ENCODE results near the gene KCNB1.

Gene KCNB1

DNA sequence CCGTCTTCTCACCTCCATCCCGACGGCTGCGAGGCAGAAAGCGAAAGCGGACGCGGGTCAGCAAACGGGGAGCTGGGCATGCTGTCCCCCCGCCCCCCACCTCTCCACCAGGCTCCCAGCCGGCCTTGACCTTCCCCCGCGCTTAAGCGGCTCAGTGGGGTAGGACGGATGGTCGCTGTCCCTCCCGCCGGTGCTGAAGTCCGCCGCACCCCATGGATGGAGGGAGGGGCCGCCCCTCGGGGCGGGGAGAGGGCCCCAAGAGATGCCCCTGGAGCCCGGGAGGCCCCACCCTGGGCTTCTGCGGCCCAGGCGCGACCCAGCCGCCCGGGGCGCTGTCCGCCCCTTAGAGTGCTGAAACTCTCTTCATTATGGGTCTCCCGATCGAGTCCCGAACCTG, at the start of gene KCNB1:
Gene KCNB1 (minus strand): TSS at position 48 of the 397 bp plus-strand sequence. CDS start 188 bp downstream, outside the sequence.
- DNase-seq (ENCODE audit: low read depth in 2 of 2): peak in 1 of 2 donors; percentile 30

DNA sequence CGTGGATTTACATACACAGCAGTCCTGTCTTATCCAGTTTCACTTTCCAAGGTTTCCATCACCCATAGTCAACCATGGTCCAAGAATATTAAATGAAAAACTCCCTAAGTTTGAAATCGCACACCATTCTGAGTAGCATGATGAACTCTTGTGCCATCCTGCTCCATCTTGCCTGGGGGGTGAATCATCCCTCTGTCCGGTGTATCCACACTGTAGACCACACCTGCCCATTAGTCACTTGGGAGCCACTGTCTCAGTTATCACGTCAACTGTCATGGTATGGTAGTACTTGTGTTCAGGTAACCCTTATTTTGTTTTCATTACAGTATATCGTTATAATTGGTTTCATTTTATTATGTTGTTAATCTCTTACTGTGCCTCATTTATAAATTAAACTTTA, 47.0 kb upstream of the KCNB1 start:
- DNase-seq (ENCODE audit: low read depth in 2 of 2): no peak

DNA sequence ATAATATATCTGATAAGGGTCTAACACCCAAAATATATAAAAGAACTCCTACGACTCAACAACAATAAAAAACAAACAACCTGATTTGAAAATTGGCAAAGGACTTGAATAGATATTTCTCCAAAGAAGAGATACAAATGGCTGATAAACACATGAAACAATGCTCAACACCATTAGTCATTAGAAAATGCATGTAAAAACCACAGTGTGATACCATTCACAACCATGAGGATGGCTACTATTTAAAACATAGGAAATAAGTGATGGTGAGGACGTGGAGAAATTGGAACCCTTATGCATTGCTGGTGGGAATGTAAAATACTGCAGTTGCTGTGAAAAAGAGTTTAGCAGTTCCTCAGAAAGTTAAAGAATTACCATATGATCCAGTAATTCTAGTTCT, 44.1 kb upstream of the KCNB1 start:
- no peak for DNase-seq (ENCODE audit: low read depth in 2 of 2)

DNA sequence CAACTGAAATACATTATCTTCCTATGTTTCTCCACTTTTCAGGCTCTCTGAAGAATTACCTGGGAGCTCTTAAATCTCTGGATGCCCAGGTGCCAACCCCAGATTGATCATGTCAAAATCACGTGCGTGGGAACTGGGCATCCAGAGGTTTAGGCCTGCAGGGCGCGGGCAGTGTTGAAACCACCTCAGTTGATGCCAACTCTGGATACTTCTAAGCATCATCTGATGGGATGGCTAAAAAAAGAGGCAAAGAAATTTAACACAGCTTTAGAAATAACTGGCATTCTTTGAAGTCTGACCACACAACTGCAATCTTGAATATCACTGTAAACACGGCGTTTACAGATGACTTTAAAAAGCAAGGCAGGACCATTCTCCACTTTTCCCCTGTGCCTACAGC, 43.6 kb upstream of the KCNB1 start:
- no peak for DNase-seq (ENCODE audit: low read depth in 2 of 2)

DNA sequence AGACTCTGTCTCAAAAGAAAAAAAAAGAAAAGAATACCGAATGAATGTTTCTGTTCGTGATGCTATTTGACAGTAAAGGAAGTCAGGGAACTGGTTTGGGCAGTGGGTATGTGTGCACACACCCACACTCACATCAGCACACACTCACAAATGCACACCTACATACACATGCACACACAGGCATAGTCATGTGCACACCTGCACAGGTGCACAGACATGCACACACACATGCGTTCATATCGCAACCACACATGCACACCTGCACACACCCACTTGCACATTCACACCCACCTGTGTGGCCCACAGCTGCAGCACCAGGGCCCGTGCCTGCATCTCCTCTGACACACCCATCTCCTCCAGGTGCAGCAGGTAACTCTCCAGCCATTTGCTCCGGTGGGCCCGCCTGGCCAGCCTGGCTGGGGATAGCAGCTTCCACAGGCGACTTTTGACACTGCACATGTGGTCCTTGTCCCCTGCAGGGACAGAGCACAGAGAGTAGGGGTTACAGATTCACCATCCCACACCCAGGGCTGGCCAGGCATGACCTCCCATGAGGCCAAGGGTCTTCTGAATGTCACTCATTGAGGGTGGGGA, 41.4 kb upstream of the KCNB1 start:
- no peak for DNase-seq (ENCODE audit: low read depth in 2 of 2)

DNA sequence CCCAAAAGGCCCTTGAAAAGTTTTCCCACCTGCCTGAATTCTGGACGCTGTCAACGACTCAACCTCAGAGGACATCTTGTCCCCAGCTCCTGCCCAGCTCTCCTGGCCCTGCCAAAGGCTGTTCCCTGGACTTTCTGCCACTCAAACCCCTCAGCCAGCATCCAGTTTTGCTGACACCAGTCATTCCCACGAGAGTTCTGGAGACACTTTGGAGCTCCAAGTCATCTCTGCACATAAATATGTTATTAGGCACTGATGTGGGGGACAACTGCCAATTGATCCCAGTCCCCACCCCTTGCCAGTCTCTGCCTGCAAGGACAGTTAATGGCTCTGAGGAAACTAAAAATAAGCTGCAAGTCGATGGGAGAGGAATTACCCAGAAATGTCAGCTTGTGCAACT, 38.9 kb upstream of the KCNB1 start:
- no peak for DNase-seq (ENCODE audit: low read depth in 2 of 2)

DNA sequence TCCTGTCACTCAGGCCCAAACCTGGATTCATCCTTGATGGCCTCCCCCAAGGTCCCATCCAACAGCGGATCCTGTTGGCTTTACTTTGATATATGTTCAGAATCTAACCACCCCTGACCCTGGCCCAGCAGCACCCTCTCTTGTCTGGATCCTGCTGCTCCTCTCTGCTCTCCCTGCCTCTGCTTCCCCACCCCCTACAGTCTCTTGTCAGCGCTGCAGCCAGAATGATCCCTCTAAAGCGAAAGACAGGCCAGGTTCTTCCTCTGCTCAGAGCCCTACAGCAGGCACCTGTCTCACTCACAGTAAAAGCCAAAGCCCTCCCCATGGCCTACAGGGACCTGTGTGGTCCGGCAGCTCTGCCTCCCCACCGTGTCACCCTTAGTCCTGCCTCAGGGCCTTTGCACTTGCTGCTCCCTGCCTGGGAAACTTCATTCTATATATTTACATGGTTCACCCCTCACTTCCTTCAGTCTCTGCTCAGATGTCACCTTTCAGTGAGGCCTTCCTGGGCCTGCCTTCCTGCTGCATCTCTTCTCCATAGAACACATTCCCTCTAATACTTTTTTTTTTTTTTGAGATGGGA, 37.4 kb upstream of the KCNB1 start:
- DNase-seq (ENCODE audit: low read depth in 2 of 2): no peak

DNA sequence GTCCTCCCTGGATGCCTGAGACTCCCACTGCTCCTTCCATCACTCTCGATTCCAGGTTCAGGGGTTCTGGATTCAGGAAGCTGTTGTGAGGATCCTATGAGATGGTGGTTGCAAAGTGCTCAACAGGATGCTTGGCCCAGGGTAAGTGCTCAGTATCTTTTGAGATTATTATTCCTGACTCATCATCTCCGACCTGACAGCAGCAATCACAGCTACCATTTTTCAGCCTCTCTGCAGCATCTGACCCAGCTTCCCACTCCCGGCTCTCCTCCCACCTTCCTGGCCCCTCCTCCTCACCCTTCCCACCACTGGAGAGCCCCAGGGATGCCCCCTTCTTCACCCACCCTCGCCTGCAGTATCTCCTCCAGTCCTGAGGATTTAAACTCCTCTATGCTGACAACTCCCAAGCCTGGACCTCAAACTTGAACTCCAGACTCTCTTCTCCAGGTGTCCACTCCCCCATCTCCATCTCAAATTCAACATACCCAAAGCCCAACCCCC, 36.8 kb upstream of the KCNB1 start:
- no peak for DNase-seq (ENCODE audit: low read depth in 2 of 2)

DNA sequence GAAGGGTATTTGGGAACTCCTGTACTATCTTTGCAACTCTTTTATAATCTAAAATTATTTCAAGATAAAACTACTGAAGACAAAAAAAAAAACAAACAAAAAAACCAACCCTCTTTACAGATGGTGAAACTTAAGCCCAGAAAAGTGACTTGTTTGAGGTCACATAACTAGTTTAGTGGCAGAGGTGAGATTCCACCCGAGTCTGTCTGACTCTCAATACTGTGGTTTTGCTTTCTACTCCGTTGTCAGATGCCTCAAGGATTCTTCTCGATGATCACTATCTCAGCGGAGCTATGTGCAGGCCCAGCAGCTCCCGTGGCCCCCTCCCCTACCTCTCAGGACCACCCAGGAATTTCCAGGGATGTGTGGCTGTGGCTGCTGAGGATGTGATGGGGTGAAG, 36.1 kb upstream of the KCNB1 start:
- DNase-seq (ENCODE audit: low read depth in 2 of 2): no peak

DNA sequence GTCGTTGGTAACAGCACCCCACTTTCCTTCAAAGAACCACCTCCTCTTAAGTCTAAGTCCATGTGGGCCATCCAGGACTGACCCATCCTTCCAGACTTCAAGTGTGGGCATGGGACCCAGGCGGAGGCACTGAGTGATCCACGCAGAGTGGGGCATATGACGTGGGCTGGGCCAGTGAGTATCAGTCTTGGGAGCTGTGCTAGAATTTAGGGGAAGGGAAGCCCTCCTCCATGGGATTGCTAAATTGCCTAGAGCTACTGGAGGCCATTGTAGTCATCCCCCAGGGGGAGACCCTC, 35.3 kb upstream of the KCNB1 start:
- no peak for DNase-seq (ENCODE audit: low read depth in 2 of 2)

DNA sequence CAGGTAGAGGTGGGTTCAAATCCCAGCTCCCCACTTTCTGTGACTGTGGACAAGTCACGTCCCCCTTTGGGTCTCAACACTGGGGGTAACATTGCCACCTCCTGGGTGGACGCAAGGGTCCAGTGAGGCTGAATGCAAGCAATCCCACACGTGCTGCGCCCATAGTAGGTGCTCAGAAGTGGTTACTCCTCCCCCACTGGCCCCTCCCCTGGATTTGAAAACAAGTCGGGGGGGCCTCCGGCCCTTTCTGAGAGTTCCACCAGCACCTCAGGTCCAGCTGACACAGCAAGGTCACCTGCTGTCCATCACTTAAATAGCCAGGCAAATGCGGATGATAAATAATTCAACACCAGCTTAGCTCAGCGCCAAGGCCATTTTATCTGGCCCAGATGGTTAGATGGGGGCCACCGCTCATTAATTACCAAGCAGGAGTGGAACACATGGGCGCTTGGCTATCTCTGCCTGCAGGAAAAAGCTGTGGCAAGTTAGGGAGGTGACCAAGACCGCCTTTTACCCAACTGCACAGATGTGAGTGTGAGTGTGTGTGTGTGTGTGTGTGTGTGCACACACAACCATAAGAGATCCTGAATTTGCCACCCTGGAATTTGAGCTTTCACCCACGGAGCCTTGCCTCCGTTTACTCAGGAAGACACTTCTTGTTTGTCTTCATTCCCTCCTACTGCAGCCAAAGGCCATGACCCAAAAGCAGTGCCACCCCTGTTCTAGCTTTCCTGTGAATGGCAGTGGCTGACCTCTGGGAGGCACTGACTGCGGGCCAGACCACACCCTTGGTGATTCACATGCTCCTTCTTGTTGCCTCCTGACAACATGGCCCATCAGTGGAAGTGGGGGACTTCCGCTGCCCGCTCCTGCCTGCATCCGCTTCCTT, 34.7 kb upstream of the KCNB1 start:
- DNase-seq (ENCODE audit: low read depth in 2 of 2): no peak

DNA sequence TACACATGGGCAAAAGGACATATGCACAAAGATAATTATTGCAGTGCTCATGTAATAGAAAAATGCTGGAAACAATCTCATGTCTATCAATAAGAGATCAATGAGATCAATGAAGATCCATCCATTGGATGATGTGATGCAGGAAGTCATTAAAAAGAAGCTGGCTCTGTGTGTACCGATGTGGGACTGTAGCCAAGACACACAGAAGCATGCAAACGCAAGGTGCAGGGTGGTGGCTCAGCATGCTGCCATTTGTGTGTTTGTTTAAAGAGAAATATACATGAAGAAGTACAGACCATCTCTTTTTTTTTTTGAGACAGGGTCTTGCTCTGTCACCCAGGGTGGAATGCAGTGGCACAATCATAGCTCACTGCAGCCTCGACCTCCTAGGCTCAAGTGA, 33.1 kb upstream of the KCNB1 start:
- DNase-seq (ENCODE audit: low read depth in 2 of 2): no peak

DNA sequence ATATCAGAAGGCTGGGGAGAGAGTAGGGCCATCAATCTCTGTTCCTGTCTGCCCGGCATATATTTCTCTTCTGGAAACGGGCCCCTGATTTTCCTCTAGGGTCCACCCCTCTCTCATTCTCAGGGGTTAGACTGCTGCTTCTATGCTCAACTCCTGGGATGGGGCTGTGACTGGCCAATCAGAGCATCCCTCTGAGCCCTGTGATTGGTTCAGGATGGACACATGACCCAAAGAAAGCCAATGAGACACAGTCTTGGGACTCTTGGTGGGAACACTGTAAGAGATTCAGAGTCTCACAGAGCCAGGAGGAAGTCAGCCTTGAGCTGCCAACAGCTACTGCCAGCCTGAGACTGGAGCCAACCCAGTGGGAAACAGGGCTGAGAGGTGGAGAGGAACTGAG, 31.0 kb upstream of the KCNB1 start:
- DNase-seq (ENCODE audit: low read depth in 2 of 2): no peak

DNA sequence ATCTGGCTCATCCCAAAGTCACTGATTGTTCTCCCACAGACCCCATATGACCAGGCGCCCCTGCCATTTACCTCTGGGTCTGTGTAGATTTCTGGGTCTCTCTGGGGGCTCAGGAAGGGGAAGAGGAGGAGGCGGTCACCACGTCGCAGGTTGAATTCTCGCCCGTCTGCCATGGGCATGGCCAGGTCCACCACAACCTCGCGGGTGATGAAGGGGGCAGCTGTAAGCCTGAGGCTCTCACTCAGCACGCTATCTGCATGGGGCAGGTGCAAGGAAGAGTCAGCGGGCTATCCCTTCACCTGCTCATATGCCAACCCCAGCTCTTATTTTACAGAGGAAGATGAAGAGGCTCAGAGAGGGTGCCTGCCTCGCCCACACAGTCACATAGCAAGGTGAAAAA, 30.5 kb upstream of the KCNB1 start:
- no peak for DNase-seq (ENCODE audit: low read depth in 2 of 2)

DNA sequence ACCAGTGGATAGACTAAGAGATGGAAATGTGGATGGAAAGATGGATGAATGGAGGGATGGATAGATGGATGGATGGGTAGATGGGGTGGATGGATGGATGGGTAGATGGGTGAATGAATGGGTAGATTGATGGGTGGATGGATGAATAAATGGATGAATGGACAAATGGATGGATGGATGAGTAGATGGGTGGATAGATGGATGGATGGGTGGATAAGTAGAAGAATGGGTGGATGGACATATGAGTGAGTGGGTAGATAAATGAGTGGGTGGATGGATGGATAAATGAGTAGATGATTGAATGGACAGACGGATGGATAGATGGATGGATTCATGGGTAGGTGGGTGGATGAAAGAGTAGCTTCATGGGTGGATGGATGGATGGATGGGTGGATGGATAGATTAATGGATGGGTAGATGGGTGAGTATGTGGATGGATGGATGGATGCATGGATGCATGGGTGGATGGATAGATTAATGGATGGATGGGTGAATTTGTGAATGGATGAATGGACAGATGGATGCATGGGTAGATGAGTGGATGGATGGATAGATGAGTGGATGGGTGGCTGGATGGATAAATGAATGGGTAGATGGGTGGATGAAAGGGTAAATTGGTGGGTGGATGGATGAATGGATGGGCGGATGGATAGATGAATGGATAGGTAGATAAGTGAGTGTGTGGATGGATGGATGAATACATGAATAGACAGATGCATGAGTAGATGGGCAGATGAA, 29.5 kb upstream of the KCNB1 start:
- DNase-seq (ENCODE audit: low read depth in 2 of 2): no peak

DNA sequence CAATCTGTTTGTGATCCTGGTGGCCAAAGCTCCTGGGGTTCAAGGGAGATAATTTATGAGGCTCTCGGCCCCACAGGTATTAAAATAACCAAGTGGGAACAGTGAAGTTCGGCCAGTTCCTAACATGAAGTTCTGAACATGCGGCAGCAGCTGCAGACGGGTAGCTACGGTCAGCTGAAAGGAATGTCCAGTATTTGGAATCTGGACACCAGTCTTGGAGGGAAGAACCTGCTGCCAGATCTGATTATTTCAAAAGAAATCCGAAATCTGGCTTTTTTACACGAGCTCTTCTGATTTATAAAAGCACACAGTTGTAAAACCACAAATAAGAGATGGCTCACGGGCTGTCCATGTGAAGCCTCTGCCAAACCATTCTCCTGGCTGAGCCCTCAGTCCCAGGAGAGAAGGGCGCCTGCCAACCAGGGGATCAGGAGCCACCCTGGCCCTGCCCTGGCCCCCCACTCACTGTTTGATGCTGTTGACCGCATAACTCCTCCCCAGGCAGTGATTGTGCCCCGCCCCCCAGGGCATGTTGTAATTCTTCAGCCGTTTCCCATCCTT, 28.2 kb upstream of the KCNB1 start:
- no peak for DNase-seq (ENCODE audit: low read depth in 2 of 2)

DNA sequence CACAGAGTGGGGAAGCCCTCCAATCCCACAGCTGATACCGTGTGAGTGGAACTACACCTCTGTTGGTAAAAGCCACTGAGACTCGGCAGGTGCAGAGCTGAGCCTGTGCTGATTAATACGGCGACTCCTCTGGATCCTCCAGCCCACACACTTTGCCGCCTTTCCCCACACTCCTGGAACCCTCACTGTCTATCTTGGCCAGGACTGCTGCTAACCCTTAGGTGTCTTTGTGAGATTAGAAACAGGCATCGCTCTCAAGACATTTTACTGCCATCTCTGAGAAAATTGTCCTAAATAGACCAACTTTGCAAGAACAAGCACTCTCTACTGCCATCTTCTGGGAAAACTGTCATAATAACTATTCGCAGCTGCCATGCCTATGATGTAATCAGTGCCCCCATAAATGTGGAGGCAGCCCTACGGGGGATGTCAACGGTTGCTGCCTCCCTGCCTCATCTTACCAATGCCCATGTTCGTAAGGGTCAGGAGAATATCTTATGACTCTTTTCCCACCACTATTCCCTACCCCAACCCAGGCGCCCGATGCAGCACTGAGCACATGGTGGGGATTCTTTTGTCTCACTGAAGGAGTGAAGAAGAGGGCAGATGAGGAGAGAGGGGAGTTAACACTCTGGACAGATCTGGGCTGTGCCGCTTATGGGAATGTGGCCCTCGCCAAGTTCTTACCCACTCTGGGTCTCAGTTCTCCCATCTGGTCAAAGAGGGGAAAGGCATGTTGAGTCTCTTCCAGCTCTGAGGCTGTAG, 26.1 kb upstream of the KCNB1 start:
- no peak for DNase-seq (ENCODE audit: low read depth in 2 of 2)

DNA sequence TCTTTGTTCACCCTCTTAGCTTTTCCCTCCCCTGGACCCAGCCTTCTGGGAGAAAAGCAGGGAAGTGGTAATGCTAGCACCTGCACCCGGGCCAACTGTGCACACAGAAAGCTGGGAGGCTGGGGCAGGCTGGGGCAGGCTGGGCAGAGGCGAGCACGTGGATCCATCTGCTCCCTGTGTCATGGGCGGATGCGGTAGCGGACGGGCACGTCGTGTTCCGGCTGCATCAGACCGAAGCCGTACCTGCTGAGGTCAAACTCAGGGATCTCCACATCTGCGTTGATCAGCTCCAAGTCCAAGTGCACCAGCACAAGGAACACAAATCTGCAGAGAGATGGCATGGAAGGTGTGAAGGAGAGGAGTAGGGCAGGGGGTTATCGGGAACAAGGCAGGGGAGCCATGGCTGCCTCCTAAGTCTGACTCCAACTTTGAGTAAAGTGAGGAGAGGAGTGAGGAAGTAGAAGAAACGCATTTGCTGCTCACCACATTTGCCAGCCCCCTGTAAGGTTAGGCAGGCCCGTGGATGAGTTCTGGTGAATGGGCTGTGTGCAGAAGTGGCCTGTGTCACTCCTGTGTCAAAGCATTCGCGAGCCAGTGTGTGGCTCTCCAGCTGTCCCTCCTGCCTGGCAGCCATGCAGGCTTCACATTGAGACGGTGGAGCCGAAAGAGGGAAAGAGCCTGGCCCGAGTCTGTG, 25.4 kb upstream of the KCNB1 start:
- no peak for DNase-seq (ENCODE audit: low read depth in 2 of 2)

DNA sequence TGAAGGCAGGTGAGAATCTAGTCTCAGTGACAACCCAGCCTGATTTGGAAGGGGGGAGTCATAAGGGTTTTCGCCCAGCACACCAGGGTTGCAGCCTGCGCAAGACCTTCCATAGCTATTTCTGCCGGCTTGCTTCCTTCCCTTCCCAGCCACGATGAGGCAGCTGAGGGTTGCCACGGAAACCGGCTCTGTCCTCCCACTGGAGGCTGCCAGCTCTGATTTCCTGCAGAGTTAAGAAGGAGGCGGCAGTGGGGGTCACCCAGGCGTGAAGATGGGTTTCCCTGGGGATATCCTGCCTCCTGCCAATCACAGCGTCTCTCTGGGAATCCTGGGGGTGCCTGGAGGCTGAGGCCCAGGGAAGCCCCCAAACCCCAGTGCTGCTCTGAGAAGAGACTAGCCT, 23.1 kb upstream of the KCNB1 start:
- DNase-seq (ENCODE audit: low read depth in 2 of 2): no peak

DNA sequence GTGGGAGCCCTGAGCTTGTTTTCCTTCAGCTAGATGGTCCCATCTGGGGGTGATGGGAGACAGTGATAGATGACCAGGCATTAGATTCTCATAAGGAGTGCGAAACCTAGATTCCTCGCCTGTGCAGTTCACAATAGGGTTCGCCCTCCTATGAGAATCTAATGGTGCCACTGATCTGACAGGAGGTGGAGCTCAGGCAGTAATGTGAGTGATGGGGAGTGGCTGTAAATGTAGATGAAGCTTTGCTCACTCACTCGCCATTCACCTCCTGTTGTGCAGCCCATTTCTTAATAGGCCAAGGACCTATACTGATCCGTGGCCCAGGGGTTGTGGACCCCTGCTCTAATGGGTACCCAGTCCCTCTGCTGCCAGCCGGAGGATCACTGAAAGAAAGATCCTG, 20.7 kb upstream of the KCNB1 start:
- DNase-seq (ENCODE audit: low read depth in 2 of 2): no peak

DNA sequence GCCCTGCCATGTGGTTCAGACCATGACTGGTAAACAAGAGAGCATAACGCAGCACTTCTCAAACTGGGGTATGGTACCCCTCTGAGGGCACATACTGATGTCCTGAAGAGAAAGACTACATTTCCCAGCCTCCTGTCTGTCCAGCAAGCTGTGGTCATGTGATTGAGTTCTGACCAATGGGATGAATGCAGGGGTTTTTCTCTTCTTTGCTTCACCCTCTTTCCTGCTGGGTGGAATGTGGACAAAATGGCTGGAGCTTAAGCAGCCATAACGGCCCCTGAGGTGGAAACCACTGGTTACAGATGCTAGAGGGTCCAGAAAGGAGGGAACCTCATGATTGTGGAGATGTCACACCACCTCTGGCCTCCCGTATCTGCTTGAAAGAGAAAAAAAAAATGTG, 19.4 kb upstream of the KCNB1 start:
- no peak for DNase-seq (ENCODE audit: low read depth in 2 of 2)

Data from stimulated activated CD4-positive, alpha-beta T cell treated with anti-CD3 and anti-CD28 coated beads, Interleukin-1b, Interleukin-23, amount 100 ng/mL, for 4 hours (primary cell).